H9 (cell line): Measurements from ENCODE around the gene BMP7. TPM values are rescaled to one million over a fixed set of nuclear protein-coding genes. Genes with fewer than 3 reads are reported as not detected.

Experiments used
- DNase-seq: peaks from one replicate; pipeline ENCODE4 v3.0.0-alpha.2; 2017
- H2AFZ ChIP-seq: one replicate; pipeline ENCODE4 v1.6.1; 2013; ENCODE audit warnings: mild to moderate bottlenecking, low read length, control low read depth, moderate library complexity
- H2AK5ac ChIP-seq: 2 replicates; pipeline ENCODE4 v1.6.1; 2013; ENCODE audit warnings: low read length, control low read depth, mixed read lengths; ENCODE audit not compliant: insufficient read length
- H2BK120ac ChIP-seq: one replicate; pipeline ENCODE4 v1.6.1; 2013; ENCODE audit warnings: low read depth, mild to moderate bottlenecking, low read length, control low read depth, inconsistent platforms; ENCODE audit not compliant: poor library complexity, severe bottlenecking
- H2BK12ac ChIP-seq: 2 replicates; pipeline ENCODE4 v1.6.1; 2013; ENCODE audit warnings: low read length, control low read depth, mixed read lengths, low read depth; ENCODE audit not compliant: insufficient read length
- H2BK15ac ChIP-seq: 2 replicates; pipeline ENCODE4 v1.6.1; 2013; ENCODE audit warnings: low read depth, low read length, control low read depth
- H2BK20ac ChIP-seq: one replicate; pipeline ENCODE4 v1.6.1; 2013; ENCODE audit warnings: low read depth, mild to moderate bottlenecking, low read length, control low read depth, inconsistent platforms; ENCODE audit not compliant: poor library complexity, severe bottlenecking
- H2BK5ac ChIP-seq: 2 replicates; pipeline ENCODE4 v1.6.1; 2013; ENCODE audit warnings: low read length, control low read depth, mixed read lengths; ENCODE audit not compliant: insufficient read length
- H3K14ac ChIP-seq: 2 replicates; pipeline ENCODE4 v1.6.1; 2013; ENCODE audit warnings: low read length, control low read depth; ENCODE audit not compliant: insufficient read depth
- H3K18ac ChIP-seq: 2 replicates; pipeline ENCODE4 v1.6.1; 2013; ENCODE audit warnings: low read depth, mild to moderate bottlenecking, mixed read lengths, low read length, control low read depth; ENCODE audit not compliant: insufficient read length
- H3K23ac ChIP-seq: 2 replicates; pipeline ENCODE4 v1.6.1; 2013; ENCODE audit warnings: low read length, control low read depth, mixed read lengths, low read depth; ENCODE audit not compliant: insufficient read length
- H3K23me2 ChIP-seq: 2 replicates; pipeline ENCODE4 v1.6.1; 2013; ENCODE audit warnings: low read depth, mild to moderate bottlenecking, mixed read lengths, low read length, control low read depth; ENCODE audit not compliant: insufficient read length, poor library complexity, severe bottlenecking
- H3K27ac ChIP-seq: 2 replicates; pipeline ENCODE4 v1.5.1; 2013; ENCODE audit warnings: low read length, control low read depth, mixed read lengths, low read depth; ENCODE audit not compliant: insufficient read length
- H3K27me3 ChIP-seq: 2 replicates; pipeline ENCODE4 v1.6.1; 2013; ENCODE audit warnings: low read length, control low read depth, inconsistent platforms; ENCODE audit not compliant: insufficient read depth
- H3K4ac ChIP-seq: 2 replicates; pipeline ENCODE4 v1.6.1; 2013; ENCODE audit warnings: low read depth, mild to moderate bottlenecking, control low read depth, inconsistent platforms, low read length, moderate library complexity
- H3K4me1 ChIP-seq: 2 replicates; pipeline ENCODE4 v1.6.1; 2013; ENCODE audit warnings: low read length, control low read depth, inconsistent platforms; ENCODE audit not compliant: insufficient read depth
- H3K4me2 ChIP-seq: 2 replicates; pipeline ENCODE4 v1.6.1; 2013; ENCODE audit warnings: low read length, control low read depth, mixed read lengths; ENCODE audit not compliant: insufficient read length, insufficient read depth
- H3K56ac ChIP-seq: 2 replicates; pipeline ENCODE4 v1.6.1; 2013; ENCODE audit warnings: low read depth, mild to moderate bottlenecking, mixed read lengths, low read length, control low read depth; ENCODE audit not compliant: insufficient read length
- H3K79me1 ChIP-seq: 2 replicates; pipeline ENCODE4 v1.6.1; 2013; ENCODE audit warnings: low read depth, mild to moderate bottlenecking, moderate library complexity, low read length, control low read depth, inconsistent platforms; ENCODE audit not compliant: insufficient read depth, poor library complexity, severe bottlenecking
- H3K79me2 ChIP-seq: 2 replicates; pipeline ENCODE4 v1.6.1; 2013; ENCODE audit warnings: low read length, control low read depth, inconsistent platforms; ENCODE audit not compliant: insufficient read depth
- H3K9ac ChIP-seq: 2 replicates; pipeline ENCODE4 v1.6.1; 2013; ENCODE audit warnings: low read length, control low read depth, mixed read lengths; ENCODE audit not compliant: insufficient read length; ENCODE audit errors: extremely low read depth
- H3K9me3 ChIP-seq: one replicate; pipeline ENCODE4 v1.6.1; 2013; ENCODE audit warnings: low read depth, low read length, inconsistent platforms; ENCODE audit not compliant: control insufficient read depth
- H3T11ph ChIP-seq: one replicate; pipeline ENCODE4 v1.6.1; 2013; ENCODE audit warnings: mild to moderate bottlenecking, low read length, control low read depth, inconsistent platforms
- H4K20me1 ChIP-seq: one replicate; pipeline ENCODE4 v1.6.1; 2013; ENCODE audit not compliant: control insufficient read depth, insufficient read length, insufficient read depth
- H4K5ac ChIP-seq: 2 replicates; pipeline ENCODE4 v1.6.1; 2013; ENCODE audit warnings: low read depth, mild to moderate bottlenecking, mixed read lengths, low read length, control low read depth; ENCODE audit not compliant: insufficient read length
- H4K8ac ChIP-seq: replicated peaks from 2 replicates; pipeline ENCODE4 v1.6.1; 2013; ENCODE audit warnings: low read length, control low read depth, mixed read lengths, low read depth; ENCODE audit not compliant: insufficient read length
- H4K91ac ChIP-seq: 2 replicates; pipeline ENCODE4 v1.6.1; 2013; ENCODE audit warnings: low read depth, mild to moderate bottlenecking, moderate library complexity, mixed read lengths, low read length, control low read depth; ENCODE audit not compliant: insufficient read length
- H3K27ac Mint-ChIP-seq, 3 experiments: 2 replicates in 2 of 3; 3 replicates in 1 of 3; pipeline ENCODE4 v1.8.0; 2020 to 2021; ENCODE audit warnings: mixed read lengths in 3 of 3, mild to moderate bottlenecking in 1 of 3, moderate library complexity in 1 of 3
- H3K27me3 Mint-ChIP-seq: 2 replicates; pipeline ENCODE4 v1.8.0; 2021; ENCODE audit warnings: low read depth, mild to moderate bottlenecking, moderate library complexity, mixed read lengths
- H3K36me3 Mint-ChIP-seq, 3 experiments: 2 replicates in 2 of 3; 3 replicates in 1 of 3; pipeline ENCODE4 v1.8.0; 2020 to 2021; ENCODE audit warnings: low read depth in 3 of 3, mixed read lengths in 3 of 3; ENCODE audit not compliant: insufficient read depth in 1 of 3
- H3K4me1 Mint-ChIP-seq, 2 experiments: 2 replicates each; pipeline ENCODE4 v1.8.0; 2020; ENCODE audit warnings: mixed read lengths in 2 of 2
- H3K4me3 Mint-ChIP-seq, 2 experiments: 2 replicates in 1 of 2; 3 replicates in 1 of 2; pipeline ENCODE4 v1.8.0; 2020 to 2021; ENCODE audit warnings: mild to moderate bottlenecking in 2 of 2, mixed read lengths in 2 of 2, moderate library complexity in 1 of 2
- H3K9me3 Mint-ChIP-seq, 2 experiments: 2 replicates in 1 of 2; 3 replicates in 1 of 2; pipeline ENCODE4 v1.8.0; 2020; ENCODE audit warnings: mild to moderate bottlenecking in 2 of 2, mixed read lengths in 2 of 2, moderate library complexity in 1 of 2
- WGBS: extraction: QIAGEN DNeasy Blood & Tissue Kit; methylation state at CpG from one replicate; pipeline ENCODE4 v1.1.7; 2013; ENCODE audit warnings: missing lambda C conversion rate, low lambda C conversion rate, mixed read lengths; ENCODE audit not compliant: insufficient read length; ENCODE audit errors: extremely low coverage; 5-methylcytosine and 5-hydroxymethylcytosine counted together
- total RNA-seq: library from RNA; stranded (reverse); gene quantifications from 2 replicates; pipeline ENCODE4 v1.2.1, GENCODE V29; 2021
- TF ChIP-seq, protein P1 (sequence below): fragments of 200-600 bp; sonication (generic); conservative IDR thresholded peaks from 3 replicates; pipeline ENCODE4 v1.8.0; 2021; ENCODE audit warnings: antibody characterized with exemption, mild to moderate bottlenecking

BMP7 gene
- total RNA-seq, 1 experiment from 2014 or later, result 17.7 TPM

DNA sequence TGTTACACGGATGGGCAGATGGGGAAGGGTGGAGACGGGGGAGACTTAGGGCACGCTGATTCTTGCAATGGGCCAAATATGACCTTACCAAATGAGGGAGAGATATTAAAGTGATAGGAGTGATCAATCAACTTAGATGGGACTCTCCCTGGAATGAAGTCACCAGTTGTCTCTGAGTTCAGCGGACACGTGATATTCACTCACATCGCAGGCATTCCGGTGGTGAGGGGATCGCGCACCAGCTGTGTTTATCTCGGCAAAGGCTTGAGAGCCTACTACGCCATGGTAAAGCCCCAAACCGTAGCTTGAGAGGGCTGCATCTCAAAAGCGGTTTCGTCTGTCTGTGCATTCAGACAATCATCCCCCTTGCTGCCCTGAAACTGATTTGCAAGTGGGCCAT is 5.5 kb downstream of the BMP7 start:
- Mint-ChIP-seq H3K9me3 (no peaks in the 10 kb centered on the region), H3K36me3 (no peaks in the 10 kb centered on the region; a peak in 1 of 7 replicates), H3K4me1 (peaks cover 70 to 78% of the 10 kb centered on the region in 2 experiments), H3K27ac (no peak overlapping the region), H3K4me3 (no peak overlapping the region; a peak in 1 of 5 replicates), H3K27me3 (peaks cover 33% of the 10 kb centered on the region)
- H3K23ac ChIP-seq, result no peak overlapping the region
- no peak overlapping the region for H2BK12ac ChIP-seq
- H2AFZ ChIP-seq, result no peak overlapping the region
- peaks cover 23% of the 10 kb centered on the region for H3K4me1 ChIP-seq
- H3K23me2 ChIP-seq, result peaks cover 11% of the 10 kb centered on the region
- H3K27me3 ChIP-seq, result peaks cover 26% of the 10 kb centered on the region; the same call in 1 of the 2 replicates
- H3K56ac ChIP-seq, result no peak overlapping the region
- H3K79me1 ChIP-seq, result no peaks in the 10 kb centered on the region
- no CpG with 5 or more reads among the region's 14 CpGs for WGBS
- no peak overlapping the region for H4K8ac ChIP-seq
- no peak overlapping the region for H2AK5ac ChIP-seq
- H2BK120ac ChIP-seq, result no peak overlapping the region
- no peak overlapping the region for H3K27ac ChIP-seq
- TF ChIP-seq, protein P1, sequence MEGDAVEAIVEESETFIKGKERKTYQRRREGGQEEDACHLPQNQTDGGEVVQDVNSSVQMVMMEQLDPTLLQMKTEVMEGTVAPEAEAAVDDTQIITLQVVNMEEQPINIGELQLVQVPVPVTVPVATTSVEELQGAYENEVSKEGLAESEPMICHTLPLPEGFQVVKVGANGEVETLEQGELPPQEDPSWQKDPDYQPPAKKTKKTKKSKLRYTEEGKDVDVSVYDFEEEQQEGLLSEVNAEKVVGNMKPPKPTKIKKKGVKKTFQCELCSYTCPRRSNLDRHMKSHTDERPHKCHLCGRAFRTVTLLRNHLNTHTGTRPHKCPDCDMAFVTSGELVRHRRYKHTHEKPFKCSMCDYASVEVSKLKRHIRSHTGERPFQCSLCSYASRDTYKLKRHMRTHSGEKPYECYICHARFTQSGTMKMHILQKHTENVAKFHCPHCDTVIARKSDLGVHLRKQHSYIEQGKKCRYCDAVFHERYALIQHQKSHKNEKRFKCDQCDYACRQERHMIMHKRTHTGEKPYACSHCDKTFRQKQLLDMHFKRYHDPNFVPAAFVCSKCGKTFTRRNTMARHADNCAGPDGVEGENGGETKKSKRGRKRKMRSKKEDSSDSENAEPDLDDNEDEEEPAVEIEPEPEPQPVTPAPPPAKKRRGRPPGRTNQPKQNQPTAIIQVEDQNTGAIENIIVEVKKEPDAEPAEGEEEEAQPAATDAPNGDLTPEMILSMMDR, result no peak
- no peaks in the 10 kb centered on the region for H4K20me1 ChIP-seq
- no peak for DNase-seq
- no peak overlapping the region for H3K4ac ChIP-seq
- peak overlapping the region; percentile 34 for H3K4me2 ChIP-seq
- H2BK20ac ChIP-seq, result no peak overlapping the region
- no peak overlapping the region for H3K18ac ChIP-seq
- H3K14ac ChIP-seq, result no peak overlapping the region
- H3K79me2 ChIP-seq, result no peaks in the 10 kb centered on the region
- H3T11ph ChIP-seq, result no peak overlapping the region
- no peaks in the 10 kb centered on the region for H3K9me3 ChIP-seq
- no peak overlapping the region for H4K5ac ChIP-seq
- no peak overlapping the region for H2BK15ac ChIP-seq
- H4K91ac ChIP-seq, result no peak overlapping the region
- H2BK5ac ChIP-seq, result no peak overlapping the region
- H3K9ac ChIP-seq, result no peak overlapping the region
